GF-D8 (cell line): ENCODE results near the gene RNF167.

Experiments used
- DNase-seq: peaks from one replicate; lab custom pipeline; 2025; lab: John Stamatoyannopoulos, UW

The RNF167 gene

GRCh38 chr17:4978726-4979125 is 38.7 kb downstream of the RNF167 start:
- DNase-seq = peak; percentile 39

- no peak for DNase-seq
Observed at GRCh38 chr17:4980644-4981216, 40.7 kb downstream of the RNF167 start.

- DNase-seq = no peak
Observed at GRCh38 chr17:4982305-4982704, 42.2 kb downstream of the RNF167 start.

- no peak for DNase-seq
Observed at GRCh38 chr17:4986403-4986802, 46.3 kb downstream of the RNF167 start.

GRCh38 chr17:4986951-4987766 is 47.1 kb downstream of the RNF167 start, which contains the start of gene CAMTA2:
Gene CAMTA2 (minus strand): TSS chr17:4987675. CDS start chr17:4986222, 1,453 bp downstream.
- peak; percentile 30 for DNase-seq

GRCh38 chr17:4987767-4988567 is 47.9 kb downstream of the RNF167 start:
- DNase-seq = no peak

- DNase-seq = no peak
Observed at GRCh38 chr17:4994081-4994595, 54.1 kb downstream of the RNF167 start.
